SU-DHL-6 (cell line): ENCODE results near the gene SUSD2.

Source experiments
- H2AFZ ChIP-seq: fragments of 200-600 bp; sonication (generic); 2 replicates; pipeline ENCODE4 v1.6.1; 2014; ENCODE audit warnings: low read depth, mild to moderate bottlenecking, moderate library complexity, mixed read lengths, antibody characterized with exemption, low read length; ENCODE audit not compliant: severe bottlenecking
- H3F3A ChIP-seq: fragments of 200-600 bp; shearing (Covaris generic); 2 replicates; pipeline ENCODE4 v1.6.0; 2016; ENCODE audit warnings: antibody characterized with exemption, mild to moderate bottlenecking; ENCODE audit not compliant: insufficient read depth
- H3K27ac ChIP-seq: fragments of 200-600 bp; sonication (generic); 2 replicates; pipeline ENCODE4 v1.5.1; 2016; ENCODE audit warnings: low read depth, mild to moderate bottlenecking, low read length, moderate library complexity, mixed read lengths
- H3K27me3 ChIP-seq: fragments of 200-600 bp; sonication (generic), shearing (Covaris generic); 2 replicates; pipeline ENCODE4 v1.6.0; 2014; ENCODE audit warnings: mild to moderate bottlenecking, low read length
- H3K36me3 ChIP-seq: fragments of 200-600 bp; sonication (generic); 2 replicates; pipeline ENCODE4 v1.6.1; 2014; ENCODE audit warnings: mild to moderate bottlenecking, low read length, mixed read lengths
- H3K4me2 ChIP-seq: fragments of 300-600, 200-600 bp; shearing (Covaris generic), sonication (generic); 2 replicates; pipeline ENCODE4 v1.6.0; 2014; ENCODE audit warnings: low read length, low read depth, mild to moderate bottlenecking; ENCODE audit not compliant: poor library complexity, severe bottlenecking
- H3K4me3 ChIP-seq: fragments of 200-600 bp; sonication (generic); 2 replicates; pipeline ENCODE4 v1.5.1; 2014; ENCODE audit warnings: antibody characterized with exemption, low read length, mild to moderate bottlenecking, mixed read lengths; ENCODE audit not compliant: insufficient read depth, poor library complexity, severe bottlenecking
- H3K79me2 ChIP-seq: fragments of 200-600 bp; sonication (generic); 2 replicates; pipeline ENCODE4 v1.6.1; 2014; ENCODE audit warnings: mild to moderate bottlenecking, low read length, moderate library complexity; ENCODE audit not compliant: insufficient read depth
- H3K9ac ChIP-seq: fragments of 200-600 bp; sonication (generic); 2 replicates; pipeline ENCODE4 v1.7.0; 2014; ENCODE audit warnings: mild to moderate bottlenecking, low read length
- H3K9me2 ChIP-seq: fragments of 200-600 bp; sonication (generic); replicated peaks from 2 replicates; pipeline ENCODE4 v1.6.1; 2014; ENCODE audit warnings: low read length; ENCODE audit not compliant: insufficient read depth
- H3K9me3 ChIP-seq: fragments of 200-600 bp; sonication (generic); 2 replicates; pipeline ENCODE4 v1.6.1; 2014; ENCODE audit warnings: low read length, mixed read lengths; ENCODE audit not compliant: insufficient read depth
- H4K20me1 ChIP-seq: fragments of 200-600 bp; sonication (generic); 2 replicates; pipeline ENCODE4 v1.6.1; 2014; ENCODE audit warnings: low read depth, mild to moderate bottlenecking, antibody characterized with exemption, low read length, moderate library complexity, mixed read lengths
- CTCF ChIP-seq: fragments of 200-600 bp; sonication (generic); IDR thresholded peaks from one replicate; pipeline ENCODE4 v1.5.1; 2017; ENCODE audit warnings: antibody characterized with exemption, mild to moderate bottlenecking, low read length, moderate library complexity; ENCODE audit not compliant: insufficient read depth, poor library complexity, severe bottlenecking
- EZH2phosphoT487 ChIP-seq: fragments of 200-600 bp; sonication (generic), shearing (Covaris generic); conservative IDR thresholded peaks from 2 replicates; pipeline ENCODE4 v1.6.1; 2018; ENCODE audit warnings: mild to moderate bottlenecking, antibody characterized with exemption, low read length, moderate library complexity, mixed read lengths

SUSD2 gene

GRCh38 chr22:24186352-24186740, 5.1 kb downstream of the SUSD2 start:
- H3K27ac ChIP-seq: no peak overlapping the region

DNA sequence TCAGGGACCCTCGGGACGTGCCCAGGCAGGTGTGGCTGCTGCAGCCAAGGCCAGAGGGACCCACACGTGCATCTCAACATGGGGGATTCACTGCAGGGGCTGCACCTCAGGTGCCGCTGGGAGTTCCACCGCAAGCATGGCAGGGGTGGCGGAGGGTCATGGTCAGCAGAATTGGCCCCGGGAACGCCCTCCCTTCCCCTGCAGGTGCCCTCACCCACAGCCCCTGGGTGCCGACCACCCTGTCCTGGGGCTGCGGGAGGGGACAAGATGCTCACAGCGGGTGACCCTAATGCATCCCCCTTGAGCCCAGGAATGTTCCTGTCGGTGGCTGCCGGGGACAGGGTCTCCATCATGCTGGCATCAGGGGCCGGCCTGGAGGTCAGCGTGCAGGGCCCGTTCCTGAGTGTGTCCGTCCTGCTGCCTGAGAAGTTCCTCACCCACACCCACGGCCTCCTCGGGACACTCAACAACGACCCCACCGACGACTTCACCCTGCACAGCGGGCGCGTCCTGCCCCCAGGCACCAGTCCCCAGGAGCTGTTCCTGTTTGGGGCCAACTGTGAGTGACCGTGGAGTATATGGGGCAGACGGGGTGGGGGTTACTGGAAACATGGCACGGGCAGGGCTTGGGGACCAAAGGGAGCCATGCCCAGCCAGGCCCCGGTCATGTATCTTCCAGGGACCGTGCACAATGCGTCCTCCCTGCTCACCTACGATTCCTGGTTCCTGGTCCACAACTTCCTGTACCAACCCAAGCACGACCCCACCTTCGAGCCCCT, 5.8 kb downstream of the SUSD2 start:
- Histone ChIP-seq H4K20me1 (no peaks in the 10 kb centered on the region), H2AFZ (no peak overlapping the region), H3K9me3 (no peaks in the 10 kb centered on the region), H3K27me3 (no peaks in the 10 kb centered on the region), H3K4me2 (no peak overlapping the region), H3K9ac (no peak overlapping the region), H3K79me2 (no peaks in the 10 kb centered on the region), H3K4me3 (no peak overlapping the region), H3K9me2 (no peaks in the 10 kb centered on the region), H3K36me3 (no peaks in the 10 kb centered on the region), H3K27ac (no peak overlapping the region), H3F3A (no peaks in the 10 kb centered on the region)
- TF ChIP-seq EZH2phosphoT487 (no peak), CTCF (no peak)

More at GRCh38 chr22:24186352-24186740, 5.1 kb downstream of the SUSD2 start:
- no peaks in the 10 kb centered on the region for H3K9me2 ChIP-seq
- no peak for TF ChIP-seq CTCF
- no peak for TF ChIP-seq EZH2phosphoT487
- no peaks in the 10 kb centered on the region for H3F3A ChIP-seq
- no peaks in the 10 kb centered on the region for H3K27me3 ChIP-seq
- no peak overlapping the region for H3K4me3 ChIP-seq
- H3K9ac ChIP-seq: no peak overlapping the region
- H3K79me2 ChIP-seq: no peaks in the 10 kb centered on the region
- H2AFZ ChIP-seq: no peak overlapping the region
- no peaks in the 10 kb centered on the region for H3K9me3 ChIP-seq
- no peak overlapping the region for H3K4me2 ChIP-seq
- no peaks in the 10 kb centered on the region for H4K20me1 ChIP-seq
- no peaks in the 10 kb centered on the region for H3K36me3 ChIP-seq

DNA sequence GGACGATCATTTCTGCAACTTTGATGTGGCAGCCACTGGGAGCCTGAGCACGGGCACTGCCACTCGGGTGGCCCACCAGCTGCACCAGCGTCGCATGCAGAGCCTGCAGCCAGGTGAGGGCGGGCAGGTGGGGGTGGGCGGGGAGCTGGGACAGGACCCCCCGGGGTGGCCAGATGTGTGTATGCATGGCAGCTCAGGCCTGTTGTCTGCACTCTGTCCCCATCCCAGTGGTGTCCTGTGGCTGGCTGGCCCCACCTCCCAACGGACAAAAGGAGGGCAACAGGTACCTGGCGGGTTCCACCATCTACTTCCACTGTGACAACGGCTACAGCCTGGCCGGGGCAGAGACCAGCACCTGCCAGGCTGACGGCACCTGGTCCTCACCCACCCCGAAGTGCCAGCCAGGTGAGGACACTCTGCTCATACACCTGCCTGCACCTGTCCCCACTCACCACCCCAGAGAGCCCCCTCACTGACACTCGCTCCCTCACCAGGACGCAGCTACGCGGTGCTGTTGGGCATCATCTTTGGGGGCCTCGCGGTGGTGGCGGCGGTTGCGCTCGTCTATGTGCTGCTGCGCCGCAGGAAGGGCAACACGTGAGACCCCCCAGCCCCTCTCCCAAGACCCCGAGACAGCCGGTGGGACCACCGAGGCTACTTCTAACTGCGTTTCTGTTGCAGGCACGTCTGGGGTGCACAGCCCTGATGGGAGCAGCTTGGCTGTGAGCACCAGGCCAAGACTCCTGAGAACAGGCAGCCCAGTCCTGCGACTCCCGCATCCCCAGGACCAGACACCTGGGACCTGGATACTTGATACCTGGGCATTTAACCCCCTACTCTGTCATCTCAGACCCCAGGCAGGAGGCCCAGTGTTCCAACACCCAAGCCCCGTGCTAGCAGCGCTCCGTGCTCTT, 6.7 kb downstream of the SUSD2 start:
- Histone ChIP-seq H3K79me2 (no peaks in the 10 kb centered on the region), H3K9ac (no peak overlapping the region), H3K27me3 (no peaks in the 10 kb centered on the region), H4K20me1 (no peaks in the 10 kb centered on the region), H2AFZ (no peak overlapping the region), H3K27ac (no peak overlapping the region), H3K36me3 (no peaks in the 10 kb centered on the region), H3K9me3 (no peaks in the 10 kb centered on the region), H3F3A (no peaks in the 10 kb centered on the region), H3K9me2 (no peaks in the 10 kb centered on the region), H3K4me3 (no peak overlapping the region), H3K4me2 (no peak overlapping the region)
- TF ChIP-seq EZH2phosphoT487 (no peak), CTCF (no peak)
